Activated B cell treated with CpG ODN at 0.5 μM for 24 hours (primary cell): ENCODE data around the gene NDUFS3. TPM values are rescaled to one million over a fixed set of nuclear protein-coding genes. Genes with fewer than 3 reads are reported as not detected.

ENCODE experiments used
- ATAC-seq: fragments of 200-7000 bp; cut with Tn5 transposase; one replicate; pipeline ENCODE4 v1.10.0; 2021; ENCODE audit warnings: low read depth, mild to moderate bottlenecking, moderate library complexity
- CTCF ChIA-PET: fragments of 350-600 bp; sonication (Branson Sonifier 250); formaldehyde crosslinking; loops from one replicate; lab custom pipeline; 2021; ENCODE audit warnings: antibody characterized with exemption; lab: Charles Lee
- POLR2A ChIA-PET: fragments of 350-600 bp; sonication (Branson Sonifier 250); formaldehyde crosslinking; loops from one replicate; lab custom pipeline; 2021; ENCODE audit warnings: antibody characterized with exemption; lab: Charles Lee
- DNase-seq: peaks from one replicate; pipeline ENCODE4 v3.0.0; 2022
- H3K27ac Mint-ChIP-seq: one replicate; pipeline ENCODE4 v1.8.0; 2020; ENCODE audit warnings: mixed read lengths
- H3K27me3 Mint-ChIP-seq: one replicate; pipeline ENCODE4 v1.8.0; 2021; ENCODE audit warnings: mixed read lengths
- H3K36me3 Mint-ChIP-seq: one replicate; pipeline ENCODE4 v1.8.0; 2021; ENCODE audit warnings: low read depth, mixed read lengths
- H3K4me1 Mint-ChIP-seq: one replicate; pipeline ENCODE4 v1.8.0; 2021; ENCODE audit warnings: mixed read lengths
- H3K4me3 Mint-ChIP-seq: one replicate; pipeline ENCODE4 v1.8.0; 2020; ENCODE audit warnings: mild to moderate bottlenecking, mixed read lengths
- H3K9me3 Mint-ChIP-seq: one replicate; pipeline ENCODE4 v1.8.0; 2020; ENCODE audit warnings: mixed read lengths
- CTCF ChIP-seq: fragments of 200-600 bp; IDR thresholded peaks from one replicate; pipeline ENCODE4 v1.8.0; 2022; ENCODE audit warnings: antibody characterized with exemption, mild to moderate bottlenecking
- intact Hi-C: fragments of 100-400 bp; cut with micrococcal nuclease; formaldehyde crosslinking; loops from one replicate; pipeline ENCODE4 v1.15.1; 2024
- total RNA-seq: library from RNA; stranded (reverse); gene quantifications from 2 replicates; pipeline ENCODE4 v1.2.3, GENCODE V29; 2022

Gene NDUFS3
- total RNA-seq, 1 donor from 2014 or later: 95.9 TPM

GRCh38 chr11:47572715-47573255, 6.1 kb upstream of the NDUFS3 start:
- Mint-ChIP-seq H3K27ac (no peak overlapping the region), H3K4me1 (peaks cover 12% of the 10 kb centered on the region), H3K36me3 (peaks cover 63% of the 10 kb centered on the region), H3K9me3 (no peaks in the 10 kb centered on the region), H3K4me3 (no peak overlapping the region), H3K27me3 (no peaks in the 10 kb centered on the region)
- DNase-seq: no peak
- ATAC-seq: no peak
- TF ChIP-seq CTCF: no peak
- POLR2A ChIA-PET: no interaction called here
- CTCF ChIA-PET: no interaction called here
- intact Hi-C loops: no loop called here

DNA sequence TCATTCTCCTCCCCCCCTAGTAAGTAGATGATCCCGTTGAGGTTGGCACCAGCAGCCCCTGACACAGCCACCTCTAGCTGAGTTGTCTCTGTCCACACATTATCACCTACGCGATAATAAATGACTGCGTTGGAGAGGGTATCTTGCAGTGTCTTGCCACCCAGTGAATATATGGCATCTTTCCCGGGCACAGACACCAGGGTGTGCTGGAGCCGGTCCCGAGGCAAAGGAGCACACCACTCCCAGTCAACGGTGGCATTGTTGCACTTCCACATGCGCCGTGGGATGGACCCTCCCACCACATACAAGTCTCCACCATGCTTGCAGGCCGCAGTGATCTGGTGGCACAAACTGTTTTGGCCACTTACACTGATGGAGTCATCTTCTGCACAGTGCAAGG, 5.6 kb upstream of the NDUFS3 start:
- no peak for TF ChIP-seq CTCF
- no peaks in the 10 kb centered on the region for H3K27me3 Mint-ChIP-seq
- H3K27ac Mint-ChIP-seq: no peak overlapping the region
- DNase-seq (no peak), ATAC-seq (no peak)
- intact Hi-C loops: no loop called here
- POLR2A ChIA-PET: no interaction called here
- H3K4me3 Mint-ChIP-seq: no peak overlapping the region
- CTCF ChIA-PET: no interaction called here
- H3K9me3 Mint-ChIP-seq: no peaks in the 10 kb centered on the region
- peaks cover 18% of the 10 kb centered on the region for H3K4me1 Mint-ChIP-seq
- H3K36me3 Mint-ChIP-seq: peaks cover 63% of the 10 kb centered on the region

DNA sequence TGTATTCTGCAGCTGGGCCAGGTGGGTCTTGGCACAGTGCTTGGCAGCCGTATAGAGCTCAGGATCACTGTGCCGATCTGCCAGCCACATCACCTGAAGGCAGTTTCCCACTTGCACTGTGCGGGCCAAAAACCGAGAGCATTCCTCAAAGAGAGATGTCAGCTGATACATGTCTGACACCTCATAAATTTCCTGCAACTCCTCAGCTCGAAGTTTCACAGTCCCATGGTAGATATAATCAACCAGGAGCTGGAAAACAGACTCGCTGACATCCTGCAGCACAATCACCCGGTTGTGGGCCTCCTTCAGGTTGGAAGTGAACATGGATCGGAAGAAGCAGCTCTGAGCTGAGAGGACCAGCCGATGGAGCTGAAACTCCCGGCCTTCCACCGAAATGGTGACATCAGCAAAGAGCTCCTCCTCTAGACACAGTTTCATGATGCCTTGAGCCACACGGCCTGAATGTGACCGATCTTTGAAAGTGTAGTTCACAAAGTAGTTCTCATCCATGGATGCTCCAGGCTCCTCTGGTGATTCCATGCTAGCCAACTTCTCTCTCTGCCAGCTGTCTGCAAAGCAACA, 1.3 kb upstream of the NDUFS3 start:
- CTCF ChIA-PET: no interaction called here
- H3K4me3 Mint-ChIP-seq: peak overlapping the region; percentile 99
- no peak for ATAC-seq
- POLR2A ChIA-PET: interaction anchor here (0.5 to 5.6 kb wide), 10 partner anchors 12 to 362 kb away, joined by 3 to 56 read pairs (median 6); partner anchors contain the start of genes ACP2, AGBL2, CELF1 and PTPMT1
- no peaks in the 10 kb centered on the region for H3K27me3 Mint-ChIP-seq
- intact Hi-C loops: loop anchor here (2.0 kb wide), 3 partner anchors 65 to 533 kb away; partner anchors contain the start of genes FNBP4 and MTCH2
- H3K4me1 Mint-ChIP-seq: peaks cover 38% of the 10 kb centered on the region
- H3K36me3 Mint-ChIP-seq: peaks cover 68% of the 10 kb centered on the region
- TF ChIP-seq CTCF: no peak
- DNase-seq: no peak
- H3K9me3 Mint-ChIP-seq: no peaks in the 10 kb centered on the region
- no peak overlapping the region for H3K27ac Mint-ChIP-seq

DNA sequence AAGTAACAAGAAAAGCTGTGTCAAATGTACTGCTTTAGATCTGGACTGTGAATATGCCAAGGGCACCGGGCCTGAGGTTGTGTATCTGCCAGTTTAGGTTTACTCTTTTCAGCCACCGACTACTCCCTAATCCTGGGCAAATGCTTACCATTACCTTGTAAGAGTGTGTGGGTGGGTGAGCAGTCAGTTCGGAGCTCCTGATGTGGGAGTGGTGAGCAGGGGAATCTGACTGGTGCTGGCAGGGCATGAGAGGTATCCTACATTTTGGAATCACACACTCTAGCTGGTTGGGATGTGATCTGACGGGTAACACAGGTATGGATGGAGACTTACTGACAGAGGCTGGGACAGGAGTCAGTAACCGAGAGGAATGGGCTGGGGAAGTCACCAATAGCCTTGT, 5.0 kb downstream of the NDUFS3 start:
- intact Hi-C loops: no loop called here
- Mint-ChIP-seq H3K4me1 (peaks cover 17% of the 10 kb centered on the region), H3K36me3 (peaks cover 51% of the 10 kb centered on the region), H3K27me3 (no peaks in the 10 kb centered on the region), H3K4me3 (no peak overlapping the region), H3K27ac (no peak overlapping the region), H3K9me3 (no peaks in the 10 kb centered on the region)
- DNase-seq: no peak
- no peak for ATAC-seq
- TF ChIP-seq CTCF: no peak
- POLR2A ChIA-PET: interaction anchor here (1.4 kb wide), 1 partner anchor 114 kb away, joined by 10 read pairs; no protein-coding TSS in a partner anchor
- CTCF ChIA-PET: no interaction called here

- peaks cover 39% of the 10 kb centered on the region for H3K36me3 Mint-ChIP-seq
- no peak within 1 kb of the TSS for H3K27ac Mint-ChIP-seq
- DNase-seq (no peak), ATAC-seq (no peak)
- H3K27me3 Mint-ChIP-seq: no peaks in the 10 kb centered on the region
- no peak for TF ChIP-seq CTCF
- POLR2A ChIA-PET: interaction anchor here (0.5 kb wide), 1 partner anchor 610 kb away, joined by 4 read pairs; no protein-coding TSS in a partner anchor
- no peak within 1 kb of the TSS for H3K4me3 Mint-ChIP-seq
- no peaks in the 10 kb centered on the region for H3K4me1 Mint-ChIP-seq
- intact Hi-C loops: no loop called here
- no peaks in the 10 kb centered on the region for H3K9me3 Mint-ChIP-seq
- CTCF ChIA-PET: no interaction called here
Observed at GRCh38 chr11:47586098-47586855, 7.4 kb downstream of the NDUFS3 start, which contains the start of gene FAM180B. Gene FAM180B, plus strand, starts transcription at chr11:47586678. Its CDS starts 91 bp downstream, at chr11:47586769.
